Testis (tissue), 3 donors: ENCODE data around the gene ITPRIP. TPM values are rescaled to one million over a fixed set of nuclear protein-coding genes. Genes with fewer than 3 reads are reported as not detected.

Source experiments
- DNase-seq: peaks from one replicate; pipeline ENCODE4 v3.0.0-alpha.2; 2019
- H3K27ac ChIP-seq, 2 donors: fragments of 200-600 bp; sonication (generic); one replicate each; pipeline ENCODE4 v1.5.1; 2019
- H3K27me3 ChIP-seq: fragments of 200-600 bp; sonication (generic); one replicate; pipeline ENCODE4 v1.5.1; 2019
- H3K36me3 ChIP-seq: fragments of 200-600 bp; sonication (generic); one replicate; pipeline ENCODE4 v1.5.1; 2017; ENCODE audit warnings: low read depth; ENCODE audit errors: missing control alignments
- H3K4me1 ChIP-seq: fragments of 200-600 bp; sonication (generic); one replicate; pipeline ENCODE4 v1.5.1; 2019
- H3K4me3 ChIP-seq, 2 donors: fragments of 200-600 bp; sonication (generic); one replicate each; pipeline ENCODE4 v1.5.1; 2017 to 2019
- H3K9me3 ChIP-seq: fragments of 200-600 bp; sonication (generic); one replicate; pipeline ENCODE4 v1.5.1; 2017
- POLR2A ChIP-seq: fragments of 450-650 bp; IDR thresholded peaks from one replicate; pipeline ENCODE4 v1.6.1; 2017; ENCODE audit warnings: antibody characterized with exemption, mild to moderate bottlenecking, moderate library complexity
- WGBS, 2 donors: methylation state at CpG; one replicate each; pipeline ENCODE4 v1.1.5; 2018; 5-methylcytosine and 5-hydroxymethylcytosine counted together
- intact Hi-C: fragments of 100-400 bp; cut with DNase I; formaldehyde crosslinking; loops from one replicate; pipeline ENCODE4 v1.15.1; 2023; ENCODE audit warnings: low total_unique reads
- polyA plus RNA-seq: library from polyadenylated mRNA; stranded (reverse); fragments of 350-450 nt; fragmentation: Illumina TruSeq; extraction: RNeasy Lipid Tissue Mini Kit (QIAGEN cat#74804); gene quantifications from one replicate; pipeline ENCODE4 v1.2.3, GENCODE V29; 2014; ENCODE audit warnings: low read depth, low replicate concordance; ENCODE audit not compliant: insufficient read depth
- total RNA-seq, 2 donors: library from RNA; depleted of rRNA; stranded (reverse); fragments of >200 nt; gene quantifications; one replicate each; pipeline ENCODE4 v1.2.3, GENCODE V29; 2016
- TF ChIP-seq, protein P1 (sequence below), 3 experiments: fragments of 450-650 bp in 2 of 3; fragments of 200-600 bp in 1 of 3; sonication (generic) in 1 of 3; IDR thresholded peaks; one replicate each; pipeline ENCODE4 v1.5.1; 2016 to 2019; ENCODE audit warnings: antibody characterized with exemption in 3 of 3, mild to moderate bottlenecking in 2 of 3, moderate library complexity in 1 of 3

The ITPRIP gene
- total and polyA plus RNA-seq, 3 donors from 2014 or later: 21.5 to 29.5 (median 21.6) TPM

DNA sequence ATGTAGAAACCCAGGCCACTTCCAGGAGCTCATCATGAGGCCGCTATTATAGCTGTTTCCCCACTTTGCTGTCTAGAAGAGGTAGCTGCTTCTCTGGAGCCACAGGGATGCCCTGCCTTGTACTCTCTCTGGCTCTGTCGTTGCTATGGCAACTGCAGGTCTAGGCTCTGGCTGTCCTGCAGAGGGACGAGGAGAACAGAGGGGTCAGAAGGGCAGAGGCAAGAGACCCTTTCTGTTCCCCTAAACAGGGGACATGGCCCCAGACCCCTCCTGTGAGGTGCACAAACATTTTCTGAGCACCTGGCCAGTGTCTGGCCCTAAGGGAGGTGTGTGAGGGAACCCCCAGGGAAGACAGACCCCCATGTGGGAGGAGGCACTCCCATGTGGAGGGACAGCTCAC is 31.4 kb downstream of the ITPRIP start:
- Histone ChIP-seq H3K36me3 (no peaks in the 10 kb centered on the region), H3K4me3 (no peak overlapping the region), H3K9me3 (no peaks in the 10 kb centered on the region), H3K4me1 (peaks cover 21% of the 10 kb centered on the region), H3K27ac (no peak overlapping the region), H3K27me3 (no peaks in the 10 kb centered on the region)
- no peak for DNase-seq
- intact Hi-C loops: no loop called here
- 71 to 87% methylated on average over 3 of the region's 3 CpGs for WGBS, 2 donors
- TF ChIP-seq POLR2A: no peak
- TF ChIP-seq, protein P1, sequence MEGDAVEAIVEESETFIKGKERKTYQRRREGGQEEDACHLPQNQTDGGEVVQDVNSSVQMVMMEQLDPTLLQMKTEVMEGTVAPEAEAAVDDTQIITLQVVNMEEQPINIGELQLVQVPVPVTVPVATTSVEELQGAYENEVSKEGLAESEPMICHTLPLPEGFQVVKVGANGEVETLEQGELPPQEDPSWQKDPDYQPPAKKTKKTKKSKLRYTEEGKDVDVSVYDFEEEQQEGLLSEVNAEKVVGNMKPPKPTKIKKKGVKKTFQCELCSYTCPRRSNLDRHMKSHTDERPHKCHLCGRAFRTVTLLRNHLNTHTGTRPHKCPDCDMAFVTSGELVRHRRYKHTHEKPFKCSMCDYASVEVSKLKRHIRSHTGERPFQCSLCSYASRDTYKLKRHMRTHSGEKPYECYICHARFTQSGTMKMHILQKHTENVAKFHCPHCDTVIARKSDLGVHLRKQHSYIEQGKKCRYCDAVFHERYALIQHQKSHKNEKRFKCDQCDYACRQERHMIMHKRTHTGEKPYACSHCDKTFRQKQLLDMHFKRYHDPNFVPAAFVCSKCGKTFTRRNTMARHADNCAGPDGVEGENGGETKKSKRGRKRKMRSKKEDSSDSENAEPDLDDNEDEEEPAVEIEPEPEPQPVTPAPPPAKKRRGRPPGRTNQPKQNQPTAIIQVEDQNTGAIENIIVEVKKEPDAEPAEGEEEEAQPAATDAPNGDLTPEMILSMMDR (IDR thresholded peaks at IDR 0.05): no peak

DNA sequence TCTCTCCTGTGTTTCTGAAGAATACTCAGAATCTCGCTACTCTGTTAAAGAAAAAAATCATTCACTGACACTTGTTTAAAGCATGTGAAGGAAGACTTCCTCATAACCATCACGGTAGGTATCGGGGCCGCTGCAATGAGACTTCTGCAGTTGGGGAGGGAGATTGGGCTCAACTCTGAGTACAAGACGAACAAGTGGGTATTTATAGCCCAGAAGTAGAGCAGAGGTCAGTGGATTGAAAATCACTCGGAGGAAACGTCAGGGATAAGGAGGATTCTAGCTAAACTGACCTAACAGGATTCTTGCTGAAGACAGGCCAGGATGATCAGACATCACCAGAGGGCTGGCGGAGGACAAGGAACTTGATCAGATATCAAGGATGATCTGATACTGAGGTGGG is 33.3 kb downstream of the ITPRIP start:
- H3K4me3 ChIP-seq: no peak overlapping the region
- intact Hi-C loops: no loop called here
- 46 to 63% methylated on average over 8 of the region's 8 CpGs for WGBS, 2 donors
- peaks cover 22% of the 10 kb centered on the region for H3K4me1 ChIP-seq
- no peaks in the 10 kb centered on the region for H3K9me3 ChIP-seq
- no peaks in the 10 kb centered on the region for H3K36me3 ChIP-seq
- no peak for DNase-seq
- TF ChIP-seq POLR2A: no peak
- TF ChIP-seq, protein P1 (IDR thresholded peaks at IDR 0.05): no peak
- no peaks in the 10 kb centered on the region for H3K27me3 ChIP-seq
- peak overlapping the region; percentile 17 to 62 for H3K27ac ChIP-seq

DNA sequence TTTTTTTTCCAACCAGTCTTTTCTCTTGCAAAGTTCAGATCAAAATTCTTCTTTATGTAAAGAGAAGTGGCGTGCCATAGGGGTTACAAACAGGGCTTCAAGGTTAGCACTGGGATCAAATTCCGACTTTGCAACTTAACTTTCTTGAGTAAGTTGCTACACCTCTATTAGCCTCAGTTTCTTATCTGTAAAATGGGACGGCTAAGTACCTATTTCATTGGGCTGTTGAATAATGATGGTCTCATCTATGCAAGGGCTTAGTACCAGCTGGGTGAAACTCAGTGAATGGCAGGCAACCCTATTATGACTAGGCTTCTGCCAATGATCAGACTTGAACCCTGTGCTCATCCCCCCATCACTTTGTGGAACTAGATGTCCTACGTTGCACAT is 33.9 kb downstream of the ITPRIP start:
- peaks cover 26% of the 10 kb centered on the region for H3K4me1 ChIP-seq
- WGBS, 2 donors: 79 to 81% methylated on average over 4 of the region's 4 CpGs
- DNase-seq: no peak
- TF ChIP-seq, protein P1 (IDR thresholded peaks at IDR 0.05): no peak
- TF ChIP-seq POLR2A: no peak
- intact Hi-C loops: no loop called here
- H3K36me3 ChIP-seq: no peaks in the 10 kb centered on the region
- no peaks in the 10 kb centered on the region for H3K27me3 ChIP-seq
- no peaks in the 10 kb centered on the region for H3K9me3 ChIP-seq
- H3K4me3 ChIP-seq: no peak overlapping the region
- no peak overlapping the region for H3K27ac ChIP-seq

DNA sequence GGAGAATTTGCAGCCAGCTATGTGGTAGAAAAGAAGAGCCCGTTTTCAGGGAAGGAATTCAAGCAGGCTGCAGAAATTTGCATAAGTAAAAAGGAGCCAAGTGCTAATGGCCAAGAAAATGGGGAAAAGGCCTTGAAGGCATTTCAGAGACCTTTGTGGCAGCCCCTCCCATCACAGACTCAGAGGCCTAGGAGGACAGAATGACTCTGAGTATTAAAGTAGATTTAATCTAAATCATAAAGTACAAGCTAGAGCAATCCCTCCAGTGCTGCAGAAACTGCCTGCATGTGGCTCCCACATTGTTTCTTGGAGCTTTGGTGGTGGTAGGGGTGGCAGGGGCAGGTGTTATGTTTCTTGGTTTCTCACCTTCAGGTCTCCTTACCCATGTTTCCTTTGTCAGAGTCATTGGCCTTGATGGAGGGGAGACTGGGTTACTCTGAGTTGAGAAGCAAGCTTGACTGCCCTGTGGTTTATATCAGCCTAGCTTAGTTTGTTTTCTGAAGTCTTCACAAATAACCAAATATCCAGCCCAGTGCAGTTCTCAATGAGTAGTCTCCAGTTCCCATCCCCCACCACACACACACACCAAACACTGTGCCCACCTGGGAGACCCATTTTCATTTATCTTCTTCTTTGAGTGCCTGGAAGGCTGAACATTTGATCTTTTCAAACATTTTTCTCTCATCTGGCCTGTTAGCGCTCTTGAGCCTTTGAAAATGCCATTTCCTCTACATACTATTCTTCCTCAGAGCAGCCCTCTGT is 34.5 kb downstream of the ITPRIP start:
- WGBS, 2 donors: 48 to 49% methylated on average over 2 of the region's 2 CpGs
- H3K27ac ChIP-seq: no peak overlapping the region
- TF ChIP-seq POLR2A: no peak
- TF ChIP-seq, protein P1 (IDR thresholded peaks at IDR 0.05): no peak
- H3K36me3 ChIP-seq: no peaks in the 10 kb centered on the region
- intact Hi-C loops: no loop called here
- H3K4me3 ChIP-seq: no peak overlapping the region
- no peaks in the 10 kb centered on the region for H3K9me3 ChIP-seq
- H3K27me3 ChIP-seq: no peaks in the 10 kb centered on the region
- DNase-seq: no peak
- H3K4me1 ChIP-seq: peaks cover 26% of the 10 kb centered on the region
